GM21447 (cell line): ENCODE results near the gene PPP1R15B.

Source experiments
- ATAC-seq: cut with Tn5 transposase; IDR thresholded peaks from one replicate; pipeline ENCODE4 v1.9.1; 2021; ENCODE audit not compliant: unreplicated experiment

Gene PPP1R15B

GRCh38 chr1:204401730-204402129 lies 9.9 kb downstream of the PPP1R15B start:
- no peak for ATAC-seq

- no peak for ATAC-seq
These were observed 10.6 kb downstream of the PPP1R15B start for GRCh38 chr1:204400882-204401510.

- ATAC-seq, result peak; percentile 90
These were observed 13.2 kb downstream of the PPP1R15B start for GRCh38 chr1:204398197-204399125.

- no peak for ATAC-seq
These were observed 15.5 kb downstream of the PPP1R15B start for GRCh38 chr1:204396015-204396583.

GRCh38 chr1:204391629-204392028 lies 20.0 kb downstream of the PPP1R15B start:
- no peak for ATAC-seq

- ATAC-seq, result no peak
These were observed 20.7 kb downstream of the PPP1R15B start for GRCh38 chr1:204390751-204391466.

- no peak for ATAC-seq
These were observed 25.9 kb downstream of the PPP1R15B start for GRCh38 chr1:204385727-204386126.

- no peak for ATAC-seq
These were observed 26.8 kb downstream of the PPP1R15B start for GRCh38 chr1:204384636-204385352.

GRCh38 chr1:204383163-204383904 lies 28.3 kb downstream of the PPP1R15B start:
- ATAC-seq, result no peak

GRCh38 chr1:204382714-204383083 lies 28.9 kb downstream of the PPP1R15B start:
- no peak for ATAC-seq

- no peak for ATAC-seq
These were observed 31.3 kb downstream of the PPP1R15B start for GRCh38 chr1:204380293-204380831.

GRCh38 chr1:204377800-204378668 lies 33.6 kb downstream of the PPP1R15B start:
- peak; percentile 62 for ATAC-seq

GRCh38 chr1:204376919-204377799 lies 34.5 kb downstream of the PPP1R15B start:
- ATAC-seq, result no peak

GRCh38 chr1:204376465-204376864 lies 35.2 kb downstream of the PPP1R15B start:
- no peak for ATAC-seq

GRCh38 chr1:204373911-204374310 lies 37.7 kb downstream of the PPP1R15B start:
- no peak for ATAC-seq

GRCh38 chr1:204370176-204370575 lies 41.4 kb downstream of the PPP1R15B start:
- no peak for ATAC-seq

GRCh38 chr1:204368996-204369726 lies 42.5 kb downstream of the PPP1R15B start:
- no peak for ATAC-seq
